CD4-positive, alpha-beta T cell treated with Interleukin-15 for 4 hours (primary cell): Measurements from ENCODE around the gene RIMBP2.

ENCODE experiments used
- DNase-seq: peaks from one replicate; pipeline ENCODE4 v3.0.0-alpha.2; 2020; ENCODE audit warnings: low spot score

The RIMBP2 gene

GRCh38 chr12:130423136-130423535 is 293.0 kb downstream of the RIMBP2 start:
- no peak for DNase-seq

GRCh38 chr12:130422676-130423075 is 293.4 kb downstream of the RIMBP2 start:
- DNase-seq: no peak

- no peak for DNase-seq
Measured at GRCh38 chr12:130421896-130422295, 294.2 kb downstream of the RIMBP2 start.

GRCh38 chr12:130420071-130420470 is 296.0 kb downstream of the RIMBP2 start:
- no peak for DNase-seq

GRCh38 chr12:130419116-130419515 is 297.0 kb downstream of the RIMBP2 start:
- no peak for DNase-seq

GRCh38 chr12:130418251-130418650 is 297.8 kb downstream of the RIMBP2 start:
- DNase-seq: no peak

- no peak for DNase-seq
Measured at GRCh38 chr12:130414381-130414780, 301.7 kb downstream of the RIMBP2 start.

- no peak for DNase-seq
Measured at GRCh38 chr12:130413909-130414308, 302.2 kb downstream of the RIMBP2 start.

GRCh38 chr12:130412384-130412783 is 303.7 kb downstream of the RIMBP2 start:
- no peak for DNase-seq

GRCh38 chr12:130405332-130405731 is 310.8 kb downstream of the RIMBP2 start:
- DNase-seq: no peak

GRCh38 chr12:130401703-130402102 is 314.4 kb downstream of the RIMBP2 start:
- no peak for DNase-seq

- no peak for DNase-seq
Measured at GRCh38 chr12:130398100-130398848, 317.8 kb downstream of the RIMBP2 start.

GRCh38 chr12:130396667-130397066 is 319.4 kb downstream of the RIMBP2 start:
- no peak for DNase-seq

GRCh38 chr12:130394906-130395305 is 321.2 kb downstream of the RIMBP2 start:
- DNase-seq: no peak

GRCh38 chr12:130391186-130391585 is 324.9 kb downstream of the RIMBP2 start:
- DNase-seq: no peak

- DNase-seq: no peak
Measured at GRCh38 chr12:130385193-130385592, 330.9 kb downstream of the RIMBP2 start.

- no peak for DNase-seq
Measured at GRCh38 chr12:130384234-130384633, 331.9 kb downstream of the RIMBP2 start.

- DNase-seq: no peak
Measured at GRCh38 chr12:130382818-130383217, 333.3 kb downstream of the RIMBP2 start.

GRCh38 chr12:130375296-130376287 is 340.5 kb downstream of the RIMBP2 start:
- no peak for DNase-seq

- DNase-seq: no peak
Measured at GRCh38 chr12:130374083-130374482, 342.0 kb downstream of the RIMBP2 start.

GRCh38 chr12:130372936-130373335 is 343.2 kb downstream of the RIMBP2 start:
- DNase-seq: no peak

GRCh38 chr12:130371296-130371695 is 344.8 kb downstream of the RIMBP2 start:
- no peak for DNase-seq

GRCh38 chr12:130369816-130370215 is 346.3 kb downstream of the RIMBP2 start:
- no peak for DNase-seq
